HG03342 (cell line): Measurements from ENCODE around the gene TBC1D22A.
"Not testable (repeated sequence)": the region's sequence is repeated elsewhere in the genome, so short reads cannot be mapped to it uniquely, and the experiment has no call there.

Source experiments
- ATAC-seq: cut with Tn5 transposase; IDR thresholded peaks from one replicate; pipeline ENCODE4 v1.9.1; 2021; ENCODE audit warnings: mild to moderate bottlenecking, moderate library complexity; ENCODE audit not compliant: unreplicated experiment

Gene TBC1D22A

DNA sequence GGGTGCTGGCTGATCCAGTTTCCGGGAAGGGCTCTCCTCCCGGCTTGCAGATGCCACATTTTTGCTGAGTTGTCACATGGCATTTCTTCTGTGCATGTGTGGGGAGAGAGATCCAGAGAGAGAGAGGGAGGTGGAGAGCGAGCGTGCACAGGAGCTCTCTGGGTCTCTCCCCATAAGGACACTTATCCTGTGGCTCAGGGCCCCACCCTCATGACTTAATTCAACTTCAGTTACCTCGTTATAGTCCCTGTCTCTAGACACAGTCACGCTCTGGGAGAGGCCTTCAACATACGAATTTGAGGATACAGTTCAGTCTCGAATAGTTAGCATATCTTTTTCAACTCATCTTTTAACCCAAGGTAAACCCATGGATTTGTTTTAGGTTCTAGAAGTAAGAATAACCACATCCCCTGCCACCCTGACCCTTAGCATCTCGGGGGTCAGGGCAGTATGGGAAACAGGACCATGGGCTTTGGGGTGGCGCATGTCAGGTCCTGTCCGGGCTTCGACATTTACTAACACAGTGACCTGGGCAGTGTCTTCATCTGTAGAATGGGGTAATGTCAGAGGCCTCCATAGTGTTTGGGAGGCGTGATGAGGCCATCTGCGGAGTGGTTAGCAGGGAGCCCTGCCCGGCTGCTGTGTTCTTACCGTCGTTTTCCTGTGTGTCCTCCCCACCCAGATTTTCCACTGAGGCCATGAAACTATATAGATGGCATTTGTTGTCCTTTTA is 46.9 kb downstream of the TBC1D22A start:
- ATAC-seq, result no peak

- no peak for ATAC-seq
Observed at GRCh38 chr22:46810856-46811786, 48.7 kb downstream of the TBC1D22A start.

GRCh38 chr22:46812034-46812605 is 49.7 kb downstream of the TBC1D22A start:
- no peak for ATAC-seq

- ATAC-seq, result no peak
Observed at GRCh38 chr22:46812788-46813187, 50.3 kb downstream of the TBC1D22A start.

DNA sequence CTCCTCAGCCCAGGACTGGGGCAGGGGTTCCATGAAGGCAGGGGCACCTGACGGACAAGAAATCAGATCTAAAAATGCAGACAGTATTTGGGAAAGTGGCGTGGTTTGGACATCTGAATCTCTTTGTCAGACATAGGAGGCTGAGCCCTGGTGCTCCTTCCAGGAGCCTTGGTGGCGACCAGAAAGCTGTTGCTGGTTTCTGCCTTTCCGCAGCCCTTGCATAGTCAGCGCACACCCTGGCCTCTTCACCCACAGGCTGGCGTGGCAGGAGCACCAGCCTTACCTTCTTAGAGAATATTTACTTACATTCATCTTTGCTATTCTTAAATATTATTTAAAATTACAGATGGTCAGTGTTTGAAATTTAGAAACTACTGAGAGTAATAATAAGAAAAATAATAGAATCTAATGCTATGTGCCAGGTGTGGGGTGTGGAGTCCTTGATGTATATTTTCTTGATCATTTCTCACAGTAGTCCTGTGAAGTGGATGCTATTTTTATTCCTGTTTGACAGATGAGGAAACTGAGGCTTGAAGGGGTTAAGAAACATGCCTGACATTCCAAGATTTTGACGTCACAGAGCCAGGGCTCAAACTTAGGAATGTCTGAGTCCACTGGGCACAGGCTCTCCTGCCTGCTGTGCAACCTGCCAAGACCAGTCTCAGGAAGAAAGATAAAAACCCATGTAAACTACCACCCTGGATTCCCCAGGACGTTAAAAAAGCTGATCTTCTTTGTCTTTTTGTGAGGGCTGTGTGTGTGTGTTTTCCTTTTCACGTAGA is 51.6 kb downstream of the TBC1D22A start:
- ATAC-seq, result no peak

DNA sequence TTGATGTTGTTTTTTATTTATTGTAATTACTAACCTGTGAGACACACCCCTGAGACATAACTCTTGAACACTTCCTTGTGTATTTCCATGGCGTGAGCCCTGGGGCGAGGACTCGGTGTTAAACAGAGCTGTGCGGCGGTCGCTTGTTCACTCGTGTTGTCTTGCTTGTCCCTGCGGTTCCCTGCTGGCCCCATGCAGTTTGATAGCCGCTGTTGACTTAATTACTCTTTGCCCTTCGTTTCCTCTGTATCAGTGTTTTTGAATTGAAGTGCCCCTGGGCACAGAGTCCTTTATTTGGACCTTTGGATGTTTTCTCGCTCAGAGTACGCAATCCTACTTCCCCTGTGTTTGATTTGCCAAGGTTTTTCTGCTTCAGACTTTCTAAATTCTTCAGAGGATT is 52.7 kb downstream of the TBC1D22A start:
- no peak for ATAC-seq

- ATAC-seq, result no peak
Observed at GRCh38 chr22:46815559-46815895, 53.1 kb downstream of the TBC1D22A start.

DNA sequence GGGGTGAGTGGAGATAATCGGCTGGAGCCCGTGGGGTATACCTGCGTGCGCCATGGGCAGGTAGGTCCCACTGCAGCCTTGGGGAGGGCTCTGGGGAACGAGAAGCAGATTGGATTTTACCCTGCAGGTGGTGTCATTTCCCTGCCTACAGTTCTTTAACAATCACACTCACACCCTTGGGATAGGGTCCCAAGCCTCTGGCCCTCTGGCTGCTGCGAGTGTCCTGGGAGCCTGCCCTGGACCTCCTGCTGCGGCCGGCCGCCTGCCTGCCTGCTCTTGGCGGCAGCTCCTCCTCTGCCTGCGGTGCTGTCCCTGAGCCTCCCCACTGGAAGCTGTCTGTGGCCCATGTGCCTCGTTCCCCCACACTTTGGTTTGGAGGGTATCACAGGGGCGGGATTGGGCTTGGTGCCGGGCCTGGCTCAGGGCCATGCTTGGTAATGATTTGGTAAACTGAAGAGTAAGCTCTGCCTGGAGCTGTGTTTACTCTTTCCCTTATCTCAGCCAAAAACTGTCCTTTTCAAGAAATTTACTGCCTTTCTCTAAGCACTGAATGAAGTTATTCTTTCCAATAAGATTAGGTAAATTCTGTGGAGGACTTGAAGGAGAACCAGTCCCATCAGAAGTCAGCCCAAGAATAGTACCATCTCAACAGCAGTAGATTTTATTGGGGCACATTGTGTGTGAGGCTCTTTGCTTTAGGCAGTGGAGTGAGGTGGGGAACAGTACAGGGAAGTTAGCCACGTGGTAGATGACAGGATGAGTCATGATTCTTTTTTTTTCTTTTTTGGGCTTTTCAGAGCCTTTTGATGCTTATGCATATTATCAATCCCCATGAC is 53.7 kb downstream of the TBC1D22A start:
- ATAC-seq, result no peak

DNA sequence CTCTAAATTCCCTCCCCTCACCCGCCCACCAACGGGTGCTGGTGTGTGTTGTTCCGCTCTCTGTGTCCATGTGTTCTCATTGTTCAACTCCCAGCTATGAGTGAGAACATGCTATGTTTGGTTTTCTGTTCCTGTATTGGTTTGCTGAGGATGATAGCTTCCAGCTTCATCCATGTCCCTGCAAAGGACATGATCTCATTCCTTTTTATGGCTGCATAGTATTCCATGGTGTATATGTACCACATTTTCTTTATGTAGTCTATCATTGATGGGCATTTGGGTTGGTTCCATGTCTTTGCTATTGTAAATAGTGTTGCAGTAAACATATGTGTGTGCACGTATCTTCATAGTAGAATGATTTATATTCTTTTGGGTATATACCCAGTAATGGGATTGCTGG is 54.9 kb downstream of the TBC1D22A start:
- not testable (repeated sequence) for ATAC-seq

DNA sequence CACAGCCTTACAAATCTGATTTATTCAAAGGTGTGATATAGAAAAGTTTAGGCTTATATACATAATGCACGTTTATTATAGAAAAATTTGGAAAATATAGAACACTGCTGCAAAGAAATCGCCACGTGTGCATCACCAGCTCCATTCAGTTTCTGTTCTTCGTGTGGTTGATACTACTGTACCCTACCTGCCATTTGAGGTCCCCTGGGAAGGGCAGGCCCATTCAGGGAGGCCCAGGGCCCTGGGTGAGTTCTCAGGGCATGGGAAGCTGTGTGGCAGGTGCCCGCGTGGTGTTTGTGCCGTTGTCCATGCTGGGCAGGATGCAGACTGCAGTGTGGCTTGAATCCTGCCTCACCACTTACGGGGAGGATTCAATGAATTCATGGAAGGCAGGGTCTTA is 60.8 kb downstream of the TBC1D22A start:
- ATAC-seq, result no peak

DNA sequence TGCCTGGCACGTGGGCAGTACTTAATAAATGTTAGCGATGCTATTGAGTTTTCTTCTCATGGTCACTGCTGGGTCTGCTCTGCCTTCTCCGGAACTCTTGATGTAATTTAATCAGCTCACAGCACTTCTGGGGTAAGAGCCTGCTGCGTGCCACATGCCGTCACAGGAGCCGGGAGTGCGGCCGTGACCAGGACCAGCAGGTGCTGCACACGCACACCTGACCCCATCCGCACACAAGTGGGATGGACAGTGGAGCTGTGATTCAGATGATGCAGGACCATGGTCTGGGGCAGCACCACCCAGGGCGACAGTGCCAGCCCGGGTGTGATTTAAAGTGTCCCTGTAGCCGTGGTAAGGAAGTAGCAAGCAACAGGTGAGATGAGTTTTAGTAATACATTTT is 61.2 kb downstream of the TBC1D22A start:
- no peak for ATAC-seq

- no peak for ATAC-seq
Observed at GRCh38 chr22:46824344-46824909, 62.0 kb downstream of the TBC1D22A start.

GRCh38 chr22:46824980-46825544 is 62.6 kb downstream of the TBC1D22A start:
- ATAC-seq, result no peak

DNA sequence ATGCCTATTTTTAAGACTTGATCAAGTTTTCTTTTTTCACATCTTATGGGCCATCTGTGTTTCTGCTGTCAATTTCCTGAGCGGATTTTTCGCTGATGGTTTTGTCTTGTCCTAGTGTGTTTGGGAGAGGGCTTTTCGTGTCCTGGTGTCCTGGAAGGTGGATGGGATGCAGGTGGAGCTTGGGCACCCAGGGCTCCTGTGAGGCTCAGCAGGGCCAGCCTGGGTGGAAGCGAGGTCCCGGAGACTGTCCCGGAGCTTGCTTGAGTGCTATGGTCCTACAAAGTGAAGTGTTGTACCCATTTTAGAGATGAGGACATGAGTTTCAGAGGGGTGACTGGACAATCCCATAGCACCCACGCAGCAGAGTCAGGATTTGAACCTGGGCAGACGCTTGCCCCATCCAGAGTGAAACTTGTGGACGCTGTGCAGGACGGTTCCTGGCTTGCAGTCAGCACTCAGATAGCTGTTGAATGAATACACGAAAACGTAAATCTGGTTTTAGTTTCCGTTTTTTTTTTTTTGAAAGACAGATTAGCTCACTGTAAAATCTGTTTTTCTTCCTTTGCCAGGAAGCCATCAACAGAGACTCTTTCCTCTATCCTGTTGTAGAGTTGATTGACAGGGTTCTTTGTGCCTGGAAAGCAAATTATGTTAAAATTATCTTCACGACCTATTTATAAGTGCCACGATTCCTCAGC is 64.1 kb downstream of the TBC1D22A start:
- ATAC-seq, result no peak

DNA sequence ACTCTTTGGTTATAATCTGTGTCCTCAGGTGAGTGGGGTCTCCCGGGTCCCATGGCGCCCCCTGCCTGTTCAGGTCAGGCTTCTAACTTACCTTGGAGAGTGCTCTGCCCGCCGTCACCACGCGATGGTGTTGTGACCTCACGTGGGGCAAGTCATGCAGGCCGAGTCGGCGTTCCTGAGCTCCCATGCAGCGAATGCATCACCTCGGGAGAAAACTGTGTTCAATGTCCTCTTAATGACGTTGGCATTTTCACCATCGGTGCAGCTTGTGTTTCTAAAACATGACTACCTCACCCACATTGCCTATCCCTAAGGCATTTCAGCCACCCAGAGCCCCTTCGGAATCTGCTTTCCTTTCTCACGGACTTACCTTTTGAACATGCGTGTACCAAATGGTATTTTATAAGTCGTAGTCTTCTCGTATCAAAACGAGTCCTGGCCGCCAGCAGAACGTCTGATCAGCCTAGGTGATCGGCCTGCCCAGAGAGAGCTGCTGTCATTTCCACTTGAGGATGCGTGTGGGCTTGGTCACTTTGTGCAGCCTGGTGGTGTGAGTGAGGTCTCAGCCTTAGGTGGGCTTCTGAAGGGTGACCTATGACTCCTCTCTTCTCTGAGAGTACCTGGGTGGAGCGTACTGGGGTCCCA is 64.8 kb downstream of the TBC1D22A start:
- ATAC-seq, result no peak

DNA sequence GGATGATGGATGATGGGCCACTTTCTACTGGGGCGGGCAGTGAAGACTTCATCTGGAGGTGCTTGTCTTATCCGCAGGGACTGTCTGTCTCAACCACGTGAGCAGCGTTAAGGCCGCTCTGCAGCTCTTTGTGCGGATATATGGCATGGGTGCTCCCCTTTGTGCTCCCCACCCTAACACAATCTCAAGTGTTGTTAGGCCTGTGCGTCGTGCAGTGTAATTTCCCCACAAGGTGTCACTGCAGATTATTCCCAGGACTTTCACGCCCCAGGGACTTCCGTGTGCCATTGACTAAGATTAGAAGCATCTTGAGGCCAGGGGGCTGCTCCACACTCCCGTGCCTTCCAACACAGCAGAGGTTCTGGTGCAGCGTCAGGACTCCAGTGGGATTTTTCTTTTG is 65.3 kb downstream of the TBC1D22A start:
- no peak for ATAC-seq

DNA sequence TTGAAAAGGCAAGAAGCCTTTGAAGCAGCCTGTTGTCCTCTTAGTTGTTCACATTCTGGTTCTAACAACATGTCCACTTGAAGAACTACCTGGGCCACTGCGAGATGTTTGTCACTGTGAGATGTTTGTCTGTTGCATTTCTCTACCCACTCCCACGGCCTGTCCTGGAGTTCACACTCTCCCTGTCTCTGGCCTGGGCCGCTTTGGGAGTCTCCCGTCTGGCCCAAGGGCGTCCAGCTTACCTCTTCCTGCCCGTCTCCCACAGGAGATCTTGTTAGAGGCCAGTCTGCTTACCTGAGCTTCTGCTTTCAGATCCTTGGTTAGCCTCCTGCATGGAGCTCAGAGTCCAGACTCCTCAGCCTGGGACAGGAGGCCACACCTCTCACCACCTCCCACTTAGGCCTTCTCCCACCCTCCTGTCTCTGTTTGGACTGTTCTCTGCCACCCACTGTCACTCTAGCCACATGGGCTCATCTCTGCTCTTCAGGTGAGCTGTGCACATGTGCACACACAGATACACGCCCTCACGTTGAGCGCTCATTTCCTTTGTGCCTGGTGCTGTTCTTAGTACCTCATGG is 66.0 kb downstream of the TBC1D22A start:
- ATAC-seq, result no peak
